Measurements from ENCODE around the gene AATF.

The AATF gene

GRCh38 chr17:36979565-36979941, 30.8 kb downstream of the AATF start:
- DNase-seq (ENCODE audit: low spot score): no peak

GRCh38 chr17:36980280-36980761, 31.6 kb downstream of the AATF start:
- DNase-seq (ENCODE audit: low spot score): no peak

GRCh38 chr17:36983618-36984017, 34.9 kb downstream of the AATF start:
- DNase-seq (ENCODE audit: low spot score): no peak

GRCh38 chr17:36989173-36989572, 40.4 kb downstream of the AATF start:
- DNase-seq (ENCODE audit: low spot score): no peak

GRCh38 chr17:36992701-36993100, 43.9 kb downstream of the AATF start:
- no peak for DNase-seq (ENCODE audit: low spot score)

- DNase-seq (ENCODE audit: low spot score): no peak
These were observed 44.5 kb downstream of the AATF start for GRCh38 chr17:36993227-36993626.

- no peak for DNase-seq (ENCODE audit: low spot score)
These were observed 45.7 kb downstream of the AATF start for GRCh38 chr17:36994438-36994837.

GRCh38 chr17:36999471-36999870, 50.7 kb downstream of the AATF start:
- no peak for DNase-seq (ENCODE audit: low spot score)

GRCh38 chr17:37016780-37017179, 68.0 kb downstream of the AATF start:
- DNase-seq (ENCODE audit: low spot score): no peak

GRCh38 chr17:37017404-37017803, 68.7 kb downstream of the AATF start:
- no peak for DNase-seq (ENCODE audit: low spot score)

- DNase-seq (ENCODE audit: low spot score): no peak
These were observed 70.5 kb downstream of the AATF start for GRCh38 chr17:37019117-37019740.

GRCh38 chr17:37019741-37020129, 71.0 kb downstream of the AATF start:
- no peak for DNase-seq (ENCODE audit: low spot score)

GRCh38 chr17:37024181-37024637, 75.5 kb downstream of the AATF start:
- DNase-seq (ENCODE audit: low spot score): no peak

- no peak for DNase-seq (ENCODE audit: low spot score)
These were observed 76.5 kb downstream of the AATF start for GRCh38 chr17:37025238-37025637.

- no peak for DNase-seq (ENCODE audit: low spot score)
These were observed 77.2 kb downstream of the AATF start for GRCh38 chr17:37025847-37026530.

- DNase-seq (ENCODE audit: low spot score): no peak
These were observed 77.7 kb downstream of the AATF start for GRCh38 chr17:37026531-37026869.

- DNase-seq (ENCODE audit: low spot score): no peak
These were observed 79.3 kb downstream of the AATF start for GRCh38 chr17:37028040-37028439.

GRCh38 chr17:37031493-37032083, 82.8 kb downstream of the AATF start:
- DNase-seq (ENCODE audit: low spot score): no peak

- DNase-seq (ENCODE audit: low spot score): no peak
These were observed 88.9 kb downstream of the AATF start for GRCh38 chr17:37037590-37038155.

- DNase-seq (ENCODE audit: low spot score): no peak
These were observed 90.5 kb downstream of the AATF start for GRCh38 chr17:37039269-37039668.

- no peak for DNase-seq (ENCODE audit: low spot score)
These were observed 93.2 kb downstream of the AATF start for GRCh38 chr17:37041932-37042331.

GRCh38 chr17:37043201-37043600, 94.4 kb downstream of the AATF start:
- DNase-seq (ENCODE audit: low spot score): no peak

- no peak for DNase-seq (ENCODE audit: low spot score)
These were observed 96.7 kb downstream of the AATF start for GRCh38 chr17:37045351-37045922.
